HG03342 (cell line): ENCODE measurements around the gene IQCH.

ENCODE experiments used
- ATAC-seq: cut with Tn5 transposase; IDR thresholded peaks from one replicate; pipeline ENCODE4 v1.9.1; 2021; ENCODE audit warnings: mild to moderate bottlenecking, moderate library complexity; ENCODE audit not compliant: unreplicated experiment

Gene IQCH

DNA sequence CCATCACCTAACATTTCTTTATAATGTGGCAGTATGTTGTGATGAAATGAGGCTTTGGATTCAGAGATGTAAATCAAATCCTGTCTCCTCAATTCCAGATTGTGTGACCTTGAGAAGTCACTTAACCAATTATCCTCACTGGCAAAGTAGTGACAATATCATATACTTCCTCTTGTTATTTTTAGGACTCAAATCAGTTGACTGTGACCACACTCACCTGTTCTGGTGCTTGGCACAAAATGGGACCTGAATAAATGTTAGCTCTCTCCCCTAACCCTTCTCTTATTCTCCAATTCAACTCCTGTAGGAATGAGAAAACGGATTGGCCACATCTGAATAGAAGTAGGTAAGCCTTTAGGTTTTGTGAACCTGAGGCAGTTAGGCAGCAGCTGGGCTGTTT, 42.1 kb downstream of the IQCH start:
- ATAC-seq = no peak

DNA sequence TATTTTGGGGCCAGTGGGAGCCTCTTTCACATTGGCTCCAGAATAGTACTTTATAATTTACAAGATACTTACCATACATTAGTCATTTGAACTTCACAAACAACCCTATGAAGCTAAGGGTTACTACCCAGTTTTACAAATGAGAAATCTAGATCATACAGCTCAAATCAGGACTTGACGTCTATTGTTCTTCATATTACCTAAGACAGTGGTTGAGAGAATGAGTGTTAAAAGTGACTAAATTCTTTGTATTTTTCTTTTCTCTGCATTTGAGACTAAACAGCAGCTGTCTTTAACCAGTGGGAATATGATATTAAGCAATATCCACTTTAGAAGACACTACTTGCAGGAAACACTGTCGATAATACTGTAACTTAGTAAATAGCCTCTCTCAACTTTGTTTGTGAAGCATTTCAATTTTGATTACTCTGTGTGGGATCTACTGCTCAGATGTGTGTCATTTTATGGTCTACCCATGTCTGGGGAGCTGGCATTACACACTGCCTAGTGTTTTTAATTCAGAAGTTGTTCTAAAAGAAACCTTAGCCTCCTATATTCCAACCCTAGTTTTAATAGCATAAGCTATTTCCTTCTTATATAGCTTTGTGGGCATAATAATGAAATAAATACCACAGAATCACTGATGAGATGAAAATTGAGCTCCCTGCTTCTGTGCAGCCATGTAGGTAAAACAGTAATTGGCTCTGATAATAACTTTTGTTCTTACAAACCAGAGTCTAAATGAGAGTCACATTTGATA, 45.9 kb downstream of the IQCH start:
- ATAC-seq = no peak

DNA sequence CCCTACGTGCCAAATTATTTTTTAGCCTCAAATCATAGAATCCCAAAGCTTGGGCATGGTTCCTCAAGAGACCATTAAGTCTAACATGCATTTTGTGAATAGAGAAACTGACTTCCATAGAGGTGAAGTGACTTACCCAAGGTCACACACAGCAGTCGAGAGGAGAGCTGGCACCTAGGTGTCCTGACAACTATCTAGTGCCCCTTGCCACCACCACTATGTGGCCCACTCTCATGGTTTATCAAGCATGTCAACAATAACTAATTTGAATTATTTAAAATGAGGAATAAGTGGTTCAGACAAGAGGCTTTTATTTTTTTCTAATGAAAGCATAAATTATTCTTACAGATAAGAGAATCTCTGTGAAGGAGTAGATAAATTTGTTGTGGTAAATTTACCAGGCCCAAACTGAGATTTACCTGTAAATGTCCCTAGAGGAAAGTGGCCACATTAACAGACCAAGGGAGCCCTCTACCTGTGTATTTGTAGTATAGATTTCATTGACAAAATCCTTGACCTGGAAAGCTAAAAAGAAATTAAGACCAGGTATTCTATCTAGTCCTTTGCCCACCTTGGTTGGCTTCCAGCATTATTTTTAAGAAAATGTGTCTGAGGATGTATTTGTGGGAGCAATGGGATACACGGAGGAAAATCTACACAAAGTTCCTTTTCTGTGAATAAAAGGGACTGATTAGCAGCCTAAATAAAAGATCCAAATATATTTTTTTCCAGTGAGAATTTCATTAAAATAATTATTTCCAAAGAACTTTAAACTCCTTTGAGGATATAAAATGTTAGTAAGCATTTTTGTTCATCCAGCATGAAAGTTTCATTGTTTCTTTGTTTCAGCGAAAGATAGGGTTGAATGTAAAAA, 49.1 kb downstream of the IQCH start:
- ATAC-seq = no peak

DNA sequence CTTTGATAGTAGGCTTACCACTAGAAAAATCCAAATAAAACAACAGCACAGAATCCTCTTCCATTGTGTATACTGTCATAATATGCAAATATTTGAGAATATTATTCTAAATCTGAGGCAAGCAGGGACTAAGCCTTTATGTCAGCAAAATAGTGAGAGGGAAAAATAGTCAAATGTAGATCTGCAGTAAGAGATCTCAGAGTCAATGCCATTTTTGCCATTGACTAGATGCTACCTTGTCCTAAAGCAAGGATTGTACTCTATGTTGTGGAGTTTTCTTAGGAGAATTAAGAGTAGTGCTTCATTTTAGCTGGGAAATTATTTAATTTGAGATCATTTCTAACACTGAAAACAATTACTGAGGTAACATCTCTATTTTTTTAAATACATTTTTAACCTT, 50.2 kb downstream of the IQCH start:
- no peak for ATAC-seq

DNA sequence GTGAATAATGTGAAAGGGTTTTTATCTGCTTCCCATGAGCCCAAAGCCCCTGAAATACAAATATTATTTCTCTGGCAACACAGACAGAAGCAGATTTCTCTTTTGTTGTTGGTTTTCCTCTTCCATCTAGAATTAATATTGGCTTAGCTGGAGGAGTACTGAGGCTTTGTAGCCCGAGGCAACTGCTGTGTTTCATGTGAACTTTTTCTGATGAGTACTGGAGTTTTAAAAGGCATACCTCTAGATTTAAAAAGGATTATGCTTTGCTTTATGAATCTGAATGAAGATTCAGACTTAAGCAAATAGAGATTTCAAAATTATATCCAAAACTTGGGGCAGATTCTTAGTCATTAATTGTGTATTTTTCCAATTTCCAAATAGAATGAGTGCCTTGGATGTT, 50.9 kb downstream of the IQCH start:
- no peak for ATAC-seq

DNA sequence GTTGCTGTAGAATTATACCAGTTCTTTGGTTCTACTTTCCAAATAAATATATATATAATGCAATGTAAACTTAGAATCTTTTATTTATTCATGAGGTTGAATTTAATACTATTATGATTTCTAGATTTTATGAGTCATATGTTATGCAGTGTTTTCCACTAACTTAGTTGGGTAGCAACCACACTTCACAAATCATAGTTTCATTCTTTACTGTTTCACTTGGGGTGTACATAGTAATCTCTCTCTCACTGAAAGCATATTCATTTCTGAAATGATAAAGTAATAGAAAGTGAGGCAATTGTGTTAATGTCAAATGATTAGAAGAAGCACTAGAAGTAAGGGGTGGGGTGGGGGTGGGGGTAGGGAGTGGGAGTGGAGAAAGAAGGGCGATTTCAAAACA, 52.6 kb downstream of the IQCH start:
- ATAC-seq = no peak

DNA sequence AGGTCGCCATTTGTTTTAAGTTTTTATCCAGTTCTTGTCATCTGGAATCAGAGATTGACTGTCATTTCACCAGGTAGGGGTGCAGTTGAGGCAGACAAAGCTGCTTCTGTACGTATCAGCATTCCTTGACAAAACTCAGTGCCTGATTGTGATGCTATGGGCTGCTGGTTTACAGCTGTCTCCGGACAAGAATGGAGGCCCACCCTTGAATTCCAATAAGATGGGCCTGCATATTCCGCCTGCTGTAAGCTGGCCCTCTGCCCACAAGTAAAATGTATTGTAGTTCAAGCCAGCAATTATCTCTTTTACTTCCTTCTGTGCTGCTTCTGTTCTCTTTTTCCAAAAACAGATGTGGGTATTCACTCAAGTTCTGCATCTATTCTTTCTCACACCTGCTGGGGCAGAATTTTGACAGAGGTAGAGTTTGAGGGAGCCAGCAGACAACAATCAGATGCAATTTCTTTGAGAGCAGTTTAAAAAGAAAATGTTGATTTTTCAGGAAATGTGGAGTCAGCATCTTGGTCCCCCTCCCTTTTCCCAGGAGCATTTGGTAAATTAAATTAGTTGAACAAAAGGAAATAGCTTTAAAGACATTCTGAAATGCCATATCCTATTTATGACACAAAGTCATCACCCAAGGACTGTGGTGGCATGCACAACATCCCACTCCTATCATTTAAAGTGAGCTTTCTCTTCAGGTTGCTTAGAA, 53.5 kb downstream of the IQCH start:
- ATAC-seq = no peak

DNA sequence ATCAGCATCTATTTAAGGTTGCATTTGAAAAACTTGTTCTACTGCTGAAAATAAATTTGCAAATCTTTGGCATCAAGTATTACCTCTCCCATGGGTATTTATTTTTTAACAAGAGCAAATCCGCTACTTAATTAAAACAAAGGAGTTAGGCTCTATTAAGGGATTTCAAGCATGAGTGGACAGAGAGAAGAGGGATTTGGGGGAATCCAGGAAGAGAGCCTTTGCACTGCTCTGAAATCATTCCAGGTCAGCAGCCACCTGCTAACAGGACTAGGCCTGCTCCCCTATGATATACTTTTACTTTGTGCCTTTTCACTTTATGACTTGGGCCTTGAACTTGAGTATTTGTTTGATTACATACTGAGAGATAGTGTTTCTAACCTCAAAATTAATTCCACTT, 57.1 kb downstream of the IQCH start:
- no peak for ATAC-seq

DNA sequence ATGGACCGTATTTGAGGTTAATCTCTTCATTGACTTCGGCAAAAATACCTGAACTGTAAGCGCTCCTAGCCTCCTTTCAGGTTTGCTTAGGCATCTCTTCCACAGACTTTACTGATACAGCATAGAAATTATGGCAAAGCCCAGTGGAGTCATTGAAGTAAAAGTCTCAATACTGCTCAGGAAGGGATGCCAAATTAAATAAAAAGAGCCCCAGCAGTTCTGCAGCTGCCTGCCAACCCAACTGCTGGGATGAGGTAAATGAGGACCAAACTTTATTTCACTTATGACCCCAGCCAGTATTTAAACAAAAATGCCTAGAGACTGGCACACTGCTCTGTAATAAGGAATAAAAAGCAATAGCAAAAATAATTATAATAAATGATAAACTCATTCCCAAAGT, 65.4 kb downstream of the IQCH start:
- ATAC-seq = no peak

DNA sequence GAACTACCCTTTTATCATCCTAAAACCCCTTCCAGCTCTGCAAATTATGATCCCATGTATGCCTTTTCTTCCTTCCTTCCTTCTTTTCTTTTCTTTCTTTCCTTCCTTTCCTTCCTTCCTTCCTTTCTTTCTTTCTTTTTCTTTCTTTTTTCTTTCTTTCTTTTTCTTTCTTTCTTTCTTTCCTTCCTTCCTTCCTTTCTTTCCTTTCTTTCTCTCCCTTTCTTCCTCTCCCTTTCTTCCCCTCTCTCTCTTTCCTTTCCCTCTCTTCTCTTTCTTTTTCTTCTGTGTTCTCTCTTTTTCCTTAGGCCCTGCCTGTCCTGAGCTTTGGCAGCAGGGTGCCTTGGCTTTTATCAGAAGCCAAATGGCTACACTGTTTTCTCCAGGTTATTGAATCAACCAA, 66.8 kb downstream of the IQCH start:
- ATAC-seq = no peak

DNA sequence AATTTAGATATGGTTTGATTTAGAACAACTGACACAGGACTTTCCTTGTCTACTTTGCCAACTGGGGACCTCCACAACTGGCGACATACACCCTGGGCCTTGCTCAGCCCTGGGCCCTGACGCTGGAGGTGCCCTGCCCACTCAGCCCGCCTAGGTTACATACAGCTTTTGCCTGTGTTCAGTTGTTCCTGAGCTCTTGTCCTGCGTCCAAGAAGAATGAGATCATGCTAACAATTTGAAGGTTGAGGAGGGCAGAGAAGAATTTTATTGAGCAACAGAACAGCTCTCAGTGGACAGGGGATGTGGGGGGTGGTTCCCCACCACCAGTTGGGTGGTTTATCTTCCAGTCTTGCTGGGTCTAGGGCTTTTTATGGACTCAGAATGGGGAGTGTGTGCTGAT, 67.9 kb downstream of the IQCH start:
- ATAC-seq = no peak

DNA sequence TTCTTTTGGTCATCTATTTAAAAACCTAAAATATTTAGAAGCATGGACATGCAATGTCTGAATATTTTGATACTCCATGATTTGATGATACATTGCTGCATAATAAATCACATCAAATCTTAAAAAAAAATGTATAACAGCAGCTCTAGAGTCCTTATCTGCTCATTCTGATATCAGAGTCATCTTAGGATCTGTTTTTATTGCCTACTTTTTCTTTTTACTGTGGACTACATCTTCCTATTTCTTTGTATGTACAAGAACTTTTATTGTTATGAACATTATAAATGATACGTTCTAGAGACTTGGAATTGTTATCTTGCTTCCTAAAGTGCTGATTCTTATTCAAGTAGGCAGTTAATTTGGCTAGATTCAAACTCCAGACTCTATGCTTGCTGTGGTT, 72.7 kb downstream of the IQCH start:
- ATAC-seq = no peak

DNA sequence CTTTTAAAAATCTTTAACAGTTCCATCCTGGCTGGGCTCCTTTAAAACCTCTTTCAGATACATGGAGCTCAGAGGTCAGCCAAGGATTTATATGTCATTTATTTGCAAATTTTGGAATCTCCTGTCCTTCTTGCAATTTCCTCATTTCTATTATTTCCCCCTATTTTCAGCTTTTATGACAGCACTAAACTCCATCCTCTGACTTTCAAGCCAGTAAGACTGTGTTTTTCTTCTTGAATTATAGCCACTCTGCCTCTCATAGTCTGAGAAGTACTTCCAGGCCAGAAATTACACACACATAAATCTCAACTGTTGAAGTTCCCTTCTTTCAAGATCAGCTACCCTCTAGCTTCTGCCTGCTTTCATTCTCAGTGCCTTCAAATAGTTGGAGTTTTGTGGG, 73.2 kb downstream of the IQCH start:
- ATAC-seq = no peak

DNA sequence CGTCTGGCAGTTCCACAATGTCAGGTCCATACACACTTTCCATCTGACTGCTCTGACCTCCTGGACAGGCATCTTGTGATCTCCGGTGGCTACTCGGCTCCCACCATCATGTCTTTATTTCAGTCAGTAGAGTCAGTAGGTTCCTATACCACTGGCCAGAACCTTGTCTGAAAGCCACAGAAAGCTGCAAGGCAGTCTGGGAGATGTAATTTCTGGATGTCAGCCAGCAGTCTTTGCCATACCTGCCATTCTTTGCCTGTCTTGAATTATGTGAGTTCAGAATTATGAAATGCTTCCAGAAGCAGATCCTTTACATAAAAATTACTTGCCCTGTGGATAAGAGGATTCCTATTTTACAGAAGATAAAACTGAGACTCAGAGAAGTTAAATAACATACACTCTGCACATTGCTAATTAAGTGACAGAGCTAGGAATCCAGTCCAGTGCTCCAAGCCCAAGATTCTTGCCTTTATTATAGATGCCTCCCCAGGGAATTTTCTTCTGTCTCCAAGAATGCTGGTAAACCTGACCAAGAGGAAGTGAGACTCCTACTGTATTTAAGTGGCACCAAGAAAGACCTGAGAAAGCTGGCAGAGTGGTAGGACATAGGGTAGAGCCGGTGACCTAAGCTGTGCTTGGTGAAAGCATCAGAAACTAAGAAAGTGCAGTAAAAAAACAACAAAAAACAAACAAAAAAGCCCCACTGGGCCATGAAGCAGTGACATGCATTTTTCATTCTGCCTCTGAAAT, 75.6 kb downstream of the IQCH start:
- ATAC-seq = no peak

DNA sequence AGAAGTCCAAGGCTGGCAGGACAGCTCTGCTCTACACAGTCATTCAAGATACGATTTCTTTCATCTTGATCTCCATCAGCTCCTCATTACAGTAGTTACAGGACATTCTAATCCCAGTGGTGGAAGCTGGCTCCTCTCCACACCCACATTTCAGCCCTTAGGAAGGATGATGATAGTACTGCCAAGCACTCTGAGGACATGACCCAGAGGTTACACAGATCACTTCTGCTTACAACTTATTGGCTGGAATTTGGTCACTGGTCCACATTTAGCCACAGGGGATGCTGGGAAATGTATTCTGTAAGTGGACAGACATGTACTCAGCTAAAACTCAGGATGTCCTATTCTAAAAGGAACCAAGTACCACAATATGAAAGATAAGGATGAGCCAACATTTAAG, 77.1 kb downstream of the IQCH start:
- no peak for ATAC-seq

DNA sequence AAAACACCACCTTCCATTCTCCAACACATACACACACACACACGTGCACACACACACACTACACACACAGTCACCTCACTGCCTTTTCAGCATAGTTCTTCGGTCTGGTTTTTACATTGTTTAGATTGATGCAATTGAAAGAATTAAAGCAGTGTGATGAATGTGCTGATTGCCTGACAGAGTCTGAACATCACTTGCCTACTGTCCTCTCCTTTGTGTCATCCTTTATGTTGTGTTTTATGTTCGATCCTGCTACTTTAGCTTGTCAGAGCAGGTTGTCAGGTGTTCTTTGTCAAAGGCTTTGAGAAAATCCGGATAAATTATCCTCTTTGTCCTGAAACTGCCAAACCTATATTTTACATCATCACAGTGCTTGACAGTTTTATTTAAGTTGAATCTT, 80.4 kb downstream of the IQCH start:
- no peak for ATAC-seq

DNA sequence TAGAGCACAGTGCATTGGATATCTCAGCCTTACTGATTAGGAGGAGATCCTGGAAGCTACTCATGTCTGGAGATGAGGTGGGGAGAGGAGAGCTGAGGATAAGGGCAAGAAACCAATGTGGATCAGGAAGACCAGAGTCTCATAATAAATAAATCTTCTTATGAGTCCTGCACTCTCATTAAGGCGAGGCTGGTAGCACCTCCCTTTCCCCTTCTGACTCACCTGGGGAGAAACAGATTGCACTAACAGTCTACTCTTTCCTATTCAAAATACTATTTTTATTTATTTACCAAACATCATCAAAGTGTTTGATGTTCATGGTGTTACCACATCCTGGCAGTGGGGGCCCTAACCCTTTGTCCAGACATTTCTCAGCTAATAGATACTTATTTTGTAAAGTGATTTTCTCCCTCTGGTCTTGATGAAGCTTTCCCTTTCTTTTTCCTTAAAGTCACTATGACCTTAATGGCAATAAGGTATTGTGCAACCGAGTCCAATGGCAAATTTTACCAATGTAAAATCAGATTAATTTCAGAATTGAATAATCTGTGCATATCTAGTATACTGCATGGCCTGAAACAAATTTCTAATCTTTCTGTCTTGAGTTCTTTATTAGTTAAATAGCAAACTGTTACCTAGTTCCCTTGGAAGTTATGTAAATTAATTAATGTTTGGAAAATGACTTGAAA, 81.1 kb downstream of the IQCH start:
- ATAC-seq = no peak

DNA sequence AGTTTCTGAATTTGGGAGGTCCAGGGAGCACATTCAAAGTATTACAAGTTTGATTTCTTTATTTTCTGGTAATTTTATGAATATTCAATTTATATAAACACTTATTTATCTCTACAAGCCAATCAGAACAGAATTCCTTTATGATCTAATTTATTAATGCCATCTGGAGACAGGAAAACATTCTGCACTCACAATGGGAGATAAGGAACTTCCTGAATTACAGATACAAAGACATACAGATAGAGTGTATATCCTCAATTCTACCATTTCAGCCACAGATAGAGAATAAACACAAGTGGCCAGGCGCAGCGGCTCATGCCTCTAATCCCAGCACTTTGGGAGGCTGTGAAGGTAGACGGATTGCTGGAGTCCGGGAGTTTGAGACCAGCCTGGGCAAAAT, 86.0 kb downstream of the IQCH start:
- ATAC-seq = no peak

DNA sequence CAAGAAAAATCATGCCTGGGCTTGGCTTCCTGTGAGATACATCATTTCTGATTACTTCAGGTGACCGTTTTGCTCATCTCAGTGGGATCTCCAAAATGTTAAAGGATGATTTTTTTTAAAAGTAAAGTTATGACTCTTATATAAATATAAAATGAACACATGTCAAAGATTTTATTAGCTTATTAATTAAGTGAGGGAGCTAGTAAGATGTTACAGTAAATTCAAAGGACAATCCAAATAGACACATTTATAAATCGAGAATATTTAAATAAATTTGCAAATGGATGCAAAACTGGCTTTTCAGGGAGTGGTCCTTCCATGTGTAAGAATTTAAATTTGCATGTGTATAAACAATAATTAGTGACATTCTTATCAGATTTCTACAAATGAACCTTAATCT, 87.0 kb downstream of the IQCH start:
- no peak for ATAC-seq

DNA sequence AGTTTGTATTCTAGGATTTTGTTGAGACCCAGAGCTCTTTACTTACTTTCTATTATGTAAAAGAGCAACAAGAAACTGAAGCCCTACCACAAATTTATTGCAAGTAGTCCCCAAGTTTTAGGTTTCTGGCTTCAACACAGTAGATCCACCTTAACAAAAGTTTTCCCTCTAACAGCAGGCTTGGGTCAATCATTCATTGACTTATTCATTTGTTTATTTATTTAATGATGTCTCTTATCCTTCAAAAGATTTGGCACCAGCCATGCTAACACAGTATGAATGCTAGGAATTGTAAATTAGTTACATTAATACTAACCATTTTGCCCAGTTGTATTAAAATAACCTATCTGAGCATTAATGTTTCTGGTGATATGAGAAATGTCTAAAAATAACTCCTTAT, 88.6 kb downstream of the IQCH start:
- ATAC-seq = no peak

DNA sequence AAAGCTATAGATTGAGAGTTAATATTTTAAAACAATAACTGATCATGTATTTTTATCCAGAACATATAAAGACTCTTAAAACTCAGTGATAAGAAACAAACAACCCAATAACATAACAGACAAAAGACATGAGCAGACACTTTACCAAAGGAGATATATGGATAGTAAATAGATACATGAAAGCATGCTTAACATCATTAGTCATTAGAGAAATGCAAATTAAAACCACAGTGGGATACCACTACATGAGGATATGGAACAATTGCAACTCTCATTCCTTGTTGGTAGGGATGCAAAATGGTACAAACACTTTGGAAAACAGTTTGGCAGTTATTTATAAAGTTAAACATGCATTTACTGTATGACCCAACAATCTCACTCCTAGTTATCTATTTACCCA, 95.0 kb downstream of the IQCH start:
- ATAC-seq = no peak
